GM23338 (cell line): ENCODE measurements around the gene SLK. TPM values are rescaled to one million over a fixed set of nuclear protein-coding genes. Genes with fewer than 3 reads are reported as not detected.

ENCODE experiments used
- ATAC-seq: fragments of 200-7000 bp; cut with Tn5 transposase; 3 replicates; pipeline ENCODE4 v1.9.1; 2020
- DNase-seq: peaks from one replicate; pipeline ENCODE4 v3.0.0-alpha.2; 2015; ENCODE audit warnings: low spot score
- H2AFZ ChIP-seq: fragments of 200-600 bp; sonication (generic); 2 replicates; pipeline ENCODE4 v1.8.0; 2016; ENCODE audit warnings: antibody characterized with exemption, mild to moderate bottlenecking, moderate library complexity
- H3F3A ChIP-seq: fragments of 200-600 bp; sonication (generic); replicated peaks from 2 replicates; pipeline ENCODE4 v1.8.0; 2017; ENCODE audit warnings: antibody characterized with exemption, mixed run types, low read depth
- H3K27ac ChIP-seq: fragments of 200-600 bp; sonication (generic); 2 replicates; pipeline ENCODE4 v1.6.1; 2016; ENCODE audit warnings: low read depth
- H3K27me3 ChIP-seq: fragments of 200-600 bp; sonication (generic); 2 replicates; pipeline ENCODE4 v1.8.0; 2016; ENCODE audit warnings: mild to moderate bottlenecking, mixed run types, moderate library complexity; ENCODE audit not compliant: insufficient read depth
- H3K36me3 ChIP-seq: fragments of 200-600 bp; sonication (generic); 2 replicates; pipeline ENCODE4 v1.8.0; 2016; ENCODE audit warnings: mild to moderate bottlenecking; ENCODE audit not compliant: insufficient read depth
- H3K4me1 ChIP-seq: fragments of 200-600 bp; sonication (generic); 2 replicates; pipeline ENCODE4 v1.8.0; 2016; ENCODE audit warnings: mild to moderate bottlenecking, moderate library complexity; ENCODE audit not compliant: insufficient read depth
- H3K4me2 ChIP-seq: fragments of 200-600 bp; sonication (generic); 2 replicates; pipeline ENCODE4 v1.7.1; 2017; ENCODE audit warnings: mixed run types
- H3K4me3 ChIP-seq: fragments of 200-600 bp; sonication (generic); 2 replicates; pipeline ENCODE4 v1.6.1; 2016; ENCODE audit warnings: mixed run types
- H3K79me2 ChIP-seq: fragments of 200-600 bp; sonication (generic); replicated peaks from 2 replicates; pipeline ENCODE4 v1.8.0; 2017; ENCODE audit warnings: mild to moderate bottlenecking; ENCODE audit not compliant: insufficient read depth
- H3K9me2 ChIP-seq: fragments of 200-600 bp; sonication (generic); 2 replicates; pipeline ENCODE4 v1.8.0; 2017; ENCODE audit not compliant: insufficient read depth
- H4K20me1 ChIP-seq: fragments of 200-600 bp; sonication (generic); replicated peaks from 2 replicates; pipeline ENCODE4 v1.8.0; 2017; ENCODE audit warnings: mild to moderate bottlenecking; ENCODE audit not compliant: insufficient read depth
- H3K27ac Mint-ChIP-seq: 2 replicates; pipeline ENCODE4 v1.8.0; 2020; ENCODE audit warnings: inconsistent platforms, mild to moderate bottlenecking, moderate library complexity, mixed read lengths
- H3K27me3 Mint-ChIP-seq: 3 replicates; pipeline ENCODE4 v1.8.0; 2022; ENCODE audit warnings: low read depth, mild to moderate bottlenecking, moderate library complexity, mixed read lengths, inconsistent platforms; ENCODE audit not compliant: insufficient read depth, poor library complexity
- H3K36me3 Mint-ChIP-seq: 3 replicates; pipeline ENCODE4 v1.8.0; 2021; ENCODE audit warnings: low read depth, mild to moderate bottlenecking, inconsistent platforms, moderate library complexity, mixed read lengths
- H3K4me1 Mint-ChIP-seq: 3 replicates; pipeline ENCODE4 v1.8.0; 2020; ENCODE audit warnings: mild to moderate bottlenecking, inconsistent platforms, mixed read lengths
- H3K4me3 Mint-ChIP-seq: 3 replicates; pipeline ENCODE4 v1.8.0; 2021; ENCODE audit warnings: moderate library complexity, mild to moderate bottlenecking, inconsistent platforms, mixed read lengths
- H3K9me3 Mint-ChIP-seq: 3 replicates; pipeline ENCODE4 v1.8.0; 2020; ENCODE audit warnings: moderate library complexity, mild to moderate bottlenecking, inconsistent platforms, mixed read lengths
- CREB1 ChIP-seq: fragments of 250-450 bp; sonication (Bioruptor Pico); IDR thresholded peaks from 2 replicates; pipeline ENCODE4 v1.5.0; 2020; ENCODE audit warnings: low read depth, mild to moderate bottlenecking, moderate library complexity
- CTCF ChIP-seq, 2 experiments: fragments of 200-600 bp in 1 of 2; sonication (generic) in 1 of 2; conservative IDR thresholded peaks; 2 replicates each; pipeline versions ENCODE4 v1.5.1 to v1.6.1; 2016 to 2017; ENCODE audit warnings: antibody characterized with exemption in 2 of 2, low read depth in 2 of 2, mild to moderate bottlenecking in 2 of 2, moderate library complexity in 1 of 2
- EZH2 ChIP-seq: fragments of 200-600 bp; sonication (generic); IDR thresholded peaks from one replicate; pipeline ENCODE4 v1.8.0; 2017; ENCODE audit warnings: antibody characterized with exemption, mild to moderate bottlenecking, low read depth; ENCODE audit not compliant: unreplicated experiment
- NANOG ChIP-seq: IDR thresholded peaks from 2 replicates; pipeline ENCODE4 v1.6.1; 2016; ENCODE audit warnings: antibody characterized with exemption, borderline replicate concordance
- STAT1 ChIP-seq: IDR thresholded peaks from one replicate; pipeline ENCODE4 v1.6.1; 2016; ENCODE audit warnings: antibody characterized with exemption; ENCODE audit not compliant: unreplicated experiment
- ZNF331 ChIP-seq: fragments of 250-450 bp; sonication (Bioruptor Pico); IDR thresholded peaks from 2 replicates; pipeline ENCODE4 v1.5.0; 2020; ENCODE audit warnings: low read depth, mild to moderate bottlenecking, moderate library complexity
- ZNF462 ChIP-seq: fragments of 250-450 bp; sonication (Bioruptor Pico); IDR thresholded peaks from 2 replicates; pipeline ENCODE4 v1.5.0; 2020; ENCODE audit warnings: mild to moderate bottlenecking, moderate library complexity
- polyA plus RNA-seq: library from polyadenylated mRNA; unstranded; fragments of >200 nt; fragmentation: Nextera tagmentation; extraction: Ambion mirVana; gene quantifications from 2 replicates; pipeline ENCODE4 v1.2.1, GENCODE V29; 2016
- total RNA-seq: library from RNA; depleted of rRNA; stranded (reverse); fragments of >200 nt; shearing (Covaris generic); gene quantifications from 2 replicates; pipeline ENCODE4 v1.2.3, GENCODE V29; 2014

SLK gene
- total and polyA plus RNA-seq, 2 experiments from 2014 or later: 8.4 to 21.5 TPM

- TF ChIP-seq ZNF462 (CRISPR knock-in tag) (no peak), EZH2 (no peak)
These were observed 70.5 kb downstream of the SLK start (continued) for GRCh38 chr10:104037261-104037951.

GRCh38 chr10:104038537-104038936 lies 71.6 kb downstream of the SLK start:
- Mint-ChIP-seq H3K27me3 (peaks cover 13% of the 10 kb centered on the region), H3K36me3 (no peaks in the 10 kb centered on the region; the same call in 2 of the 3 replicates), H3K9me3 (no peaks in the 10 kb centered on the region), H3K4me3 (no peak overlapping the region), H3K4me1 (peaks cover 4% of the 10 kb centered on the region), H3K27ac (no peak overlapping the region)
- Histone ChIP-seq H3K4me2 (no peak overlapping the region), H3F3A (no peaks in the 10 kb centered on the region), H3K9me2 (no peaks in the 10 kb centered on the region), H3K27ac (no peak overlapping the region), H3K36me3 (no peaks in the 10 kb centered on the region), H3K4me1 (no peaks in the 10 kb centered on the region), H3K4me3 (no peak overlapping the region), H3K79me2 (no peaks in the 10 kb centered on the region), H3K27me3 (no peaks in the 10 kb centered on the region), H4K20me1 (no peaks in the 10 kb centered on the region), H2AFZ (no peak overlapping the region)
- DNase-seq (no peak), ATAC-seq (no peak)
- TF ChIP-seq ZNF462 (CRISPR knock-in tag) (no peak), CREB1 (CRISPR knock-in tag) (no peak), STAT1 (no peak), NANOG (no peak), CTCF (conservative IDR thresholded peaks at IDR 0.05; ENCODE audit: low read depth in 2 of 2) (no peak), EZH2 (no peak), ZNF331 (CRISPR knock-in tag) (no peak)
